Body of pancreas (tissue), 4 donors: ENCODE data around the gene KIZ. TPM values are rescaled to one million over a fixed set of nuclear protein-coding genes. Genes with fewer than 3 reads are reported as not detected.

Experiments used
- ATAC-seq: fragments of 150-250 bp; one replicate; pipeline ENCODE4 v1.9.1; 2016
- DNase-seq, 4 donors: peaks; one replicate each; pipeline ENCODE4 v3.0.0-alpha.2; 2019
- H3K27ac ChIP-seq, 4 donors: fragments of 200-600 bp; sonication (generic); 1 replicate in 3 of 4; 2 replicates in 1 of 4; pipeline versions ENCODE4 v1.5.1 to v1.6.1; 2016 to 2019; ENCODE audit warnings: mild to moderate bottlenecking in 1 of 4, mixed read lengths in 1 of 4, moderate library complexity in 1 of 4
- H3K27me3 ChIP-seq, 2 donors: fragments of 200-600 bp; sonication (generic); one replicate each; pipeline ENCODE4 v1.6.0; 2016; ENCODE audit warnings: mild to moderate bottlenecking in 1 of 2
- H3K36me3 ChIP-seq, 2 donors: fragments of 200-600 bp; sonication (generic); replicated peaks in 1 of 2; 2 replicates each; pipeline ENCODE4 v1.5.1; 2016; ENCODE audit warnings: low read depth in 2 of 2; ENCODE audit not compliant: insufficient read depth in 1 of 2
- H3K4me1 ChIP-seq: fragments of 200-600 bp; sonication (generic); one replicate; pipeline ENCODE4 v1.6.0; 2016
- H3K4me3 ChIP-seq, 2 donors: fragments of 200-600 bp; sonication (generic); 1 replicate in 1 of 2; 2 replicates in 1 of 2; pipeline ENCODE4 v1.5.1; 2016 to 2019
- H3K9me3 ChIP-seq, 3 donors: fragments of 200-600 bp; sonication (generic); 1 replicate in 2 of 3; 2 replicates in 1 of 3; pipeline ENCODE4 v1.5.1; 2016
- POLR2A ChIP-seq, 3 donors: fragments of 450-650 bp; IDR thresholded peaks; one replicate each; pipeline ENCODE4 v1.6.1; 2016; ENCODE audit warnings: antibody characterized with exemption in 3 of 3, mild to moderate bottlenecking in 2 of 3
- WGBS, 2 donors: methylation state at CpG; one replicate each; pipeline ENCODE4 v1.1.5; 2017; 5-methylcytosine and 5-hydroxymethylcytosine counted together
- intact Hi-C: fragments of 100-400 bp; cut with DNase I; formaldehyde crosslinking; loops from one replicate; pipeline ENCODE4 v1.15.1; 2023
- total RNA-seq, 2 donors: library from RNA; depleted of rRNA; stranded (reverse); fragments of >200 nt; gene quantifications; one replicate each; pipeline ENCODE4 v1.1.0, GENCODE V29; 2016
- TF ChIP-seq, protein P1 (sequence below), 7 experiments: fragments of 450-650 bp in 4 of 7; fragments of 200-600 bp in 3 of 7; sonication (generic) in 3 of 7; IDR thresholded peaks; one replicate each; pipeline ENCODE4 v1.5.1; 2016 to 2019; ENCODE audit warnings: antibody characterized with exemption in 7 of 7

Gene KIZ
- total RNA-seq, 2 donors from 2014 or later = 17.1 to 28.7 TPM

DNA sequence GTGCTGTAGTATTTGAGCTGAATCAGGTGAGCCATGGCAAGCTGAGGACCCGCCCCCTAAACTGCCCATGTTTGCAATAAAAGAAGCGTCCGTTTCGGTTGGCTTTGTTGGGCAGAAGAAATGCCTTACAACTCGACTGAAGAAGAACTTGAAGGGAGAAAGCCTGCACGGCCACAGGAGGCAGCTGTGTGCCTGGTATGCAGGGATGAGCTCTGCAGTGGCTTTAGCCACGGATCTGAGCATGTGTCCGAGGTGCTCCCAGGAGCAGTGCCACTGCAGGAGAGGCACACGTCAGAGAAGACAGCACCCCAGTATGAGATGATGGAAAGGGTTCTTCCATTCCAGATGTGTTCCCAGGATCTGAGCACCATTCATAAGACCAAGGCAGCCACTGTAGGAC is 23.5 kb downstream of the KIZ start:
- H3K27ac ChIP-seq = no peak overlapping the region
- no peaks in the 10 kb centered on the region for H3K4me1 ChIP-seq
- peaks cover 0 to 5% of the 10 kb centered on the region in 2 donors for H3K36me3 ChIP-seq
- 80 to 91% methylated on average over 9 of the region's 9 CpGs for WGBS, 2 donors
- no peaks in the 10 kb centered on the region for H3K27me3 ChIP-seq
- ATAC-seq = no peak
- TF ChIP-seq, protein P1, sequence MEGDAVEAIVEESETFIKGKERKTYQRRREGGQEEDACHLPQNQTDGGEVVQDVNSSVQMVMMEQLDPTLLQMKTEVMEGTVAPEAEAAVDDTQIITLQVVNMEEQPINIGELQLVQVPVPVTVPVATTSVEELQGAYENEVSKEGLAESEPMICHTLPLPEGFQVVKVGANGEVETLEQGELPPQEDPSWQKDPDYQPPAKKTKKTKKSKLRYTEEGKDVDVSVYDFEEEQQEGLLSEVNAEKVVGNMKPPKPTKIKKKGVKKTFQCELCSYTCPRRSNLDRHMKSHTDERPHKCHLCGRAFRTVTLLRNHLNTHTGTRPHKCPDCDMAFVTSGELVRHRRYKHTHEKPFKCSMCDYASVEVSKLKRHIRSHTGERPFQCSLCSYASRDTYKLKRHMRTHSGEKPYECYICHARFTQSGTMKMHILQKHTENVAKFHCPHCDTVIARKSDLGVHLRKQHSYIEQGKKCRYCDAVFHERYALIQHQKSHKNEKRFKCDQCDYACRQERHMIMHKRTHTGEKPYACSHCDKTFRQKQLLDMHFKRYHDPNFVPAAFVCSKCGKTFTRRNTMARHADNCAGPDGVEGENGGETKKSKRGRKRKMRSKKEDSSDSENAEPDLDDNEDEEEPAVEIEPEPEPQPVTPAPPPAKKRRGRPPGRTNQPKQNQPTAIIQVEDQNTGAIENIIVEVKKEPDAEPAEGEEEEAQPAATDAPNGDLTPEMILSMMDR (IDR thresholded peaks at IDR 0.05) = no peak
- TF ChIP-seq POLR2A (IDR thresholded peaks at IDR 0.05) = no peak
- no peak for DNase-seq
- no peaks in the 10 kb centered on the region for H3K9me3 ChIP-seq
- H3K4me3 ChIP-seq = no peak overlapping the region
- intact Hi-C loops = no loop called here

DNA sequence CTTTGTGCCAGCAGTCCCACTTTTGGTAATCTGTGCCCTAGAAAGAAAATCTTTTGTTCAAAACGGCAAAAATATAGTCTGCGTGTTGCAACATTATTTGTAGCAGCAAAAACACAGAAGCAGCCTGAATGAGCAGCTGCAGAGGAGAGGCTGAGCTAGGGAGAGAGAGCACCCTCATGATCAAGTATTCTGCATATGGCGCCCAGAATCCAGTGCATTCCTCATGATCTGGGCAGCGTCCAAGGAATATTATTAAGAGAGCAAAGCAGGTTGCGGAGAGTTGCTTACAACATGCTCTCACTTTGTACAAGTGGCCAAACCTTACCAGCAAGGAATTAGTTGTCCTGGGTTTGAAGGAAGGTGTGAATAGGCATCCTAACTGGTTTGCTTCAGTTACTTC is 25.9 kb downstream of the KIZ start:
- DNase-seq (no peak), ATAC-seq (no peak)
- no peak overlapping the region for H3K4me3 ChIP-seq
- H3K36me3 ChIP-seq = peaks cover 0 to 5% of the 10 kb centered on the region in 2 donors
- H3K27ac ChIP-seq = no peak overlapping the region
- no peak for TF ChIP-seq POLR2A (IDR thresholded peaks at IDR 0.05)
- TF ChIP-seq, protein P1 (IDR thresholded peaks at IDR 0.05) = no peak
- no peaks in the 10 kb centered on the region for H3K9me3 ChIP-seq
- intact Hi-C loops = no loop called here
- WGBS, 2 donors = 87 to 90% methylated on average over 5 of the region's 5 CpGs
- no peaks in the 10 kb centered on the region for H3K27me3 ChIP-seq
- H3K4me1 ChIP-seq = no peaks in the 10 kb centered on the region

DNA sequence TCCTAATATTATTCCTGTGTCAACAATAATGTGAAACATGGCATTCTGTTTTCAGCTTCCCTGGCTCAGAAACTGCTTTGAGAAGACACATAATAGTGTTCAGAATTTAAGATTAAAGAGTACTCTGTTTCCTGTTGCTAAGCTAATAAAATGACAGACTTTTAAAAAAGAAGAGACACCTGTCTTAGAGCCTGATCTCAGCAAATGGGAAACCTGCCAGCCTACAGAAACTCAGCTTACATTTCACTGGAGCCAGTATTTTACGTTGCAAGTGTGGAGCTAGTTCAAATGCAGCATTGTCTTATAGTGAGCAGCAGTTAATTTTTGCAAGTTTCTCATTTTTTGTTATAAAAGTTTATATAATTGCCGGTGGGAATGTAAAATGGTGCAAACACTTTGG is 28.8 kb downstream of the KIZ start:
- H3K27ac ChIP-seq = no peak overlapping the region
- no peaks in the 10 kb centered on the region for H3K9me3 ChIP-seq
- no peak for DNase-seq
- H3K4me1 ChIP-seq = no peaks in the 10 kb centered on the region
- H3K36me3 ChIP-seq = peaks cover 0 to under 1% of the 10 kb centered on the region in 2 donors
- ATAC-seq = no peak
- WGBS, 2 donors = 81 to 99% methylated on average over 2 of the region's 2 CpGs
- H3K27me3 ChIP-seq = no peaks in the 10 kb centered on the region
- TF ChIP-seq, protein P1 (IDR thresholded peaks at IDR 0.05) = no peak
- no peak for TF ChIP-seq POLR2A (IDR thresholded peaks at IDR 0.05)
- no peak overlapping the region for H3K4me3 ChIP-seq
- intact Hi-C loops = no loop called here

DNA sequence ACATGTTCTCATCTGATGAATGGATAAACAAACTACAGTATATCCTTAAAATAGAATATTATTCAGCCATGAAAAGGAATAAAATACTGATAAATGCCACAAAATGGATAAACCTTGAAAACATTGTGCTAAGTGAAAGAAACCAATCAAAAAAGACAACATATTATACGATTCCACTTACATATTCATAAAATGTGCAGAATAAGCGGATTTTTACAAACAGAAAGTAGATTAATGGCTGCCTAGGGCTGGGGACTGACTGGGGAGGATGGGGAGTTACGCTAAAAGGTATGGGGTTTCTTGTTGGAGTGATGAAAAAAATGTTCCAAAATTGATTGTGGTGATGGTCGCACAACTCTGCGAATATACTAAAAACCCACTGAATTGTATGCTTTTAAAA is 29.4 kb downstream of the KIZ start:
- ATAC-seq = no peak
- Histone ChIP-seq H3K27ac (no peak overlapping the region), H3K36me3 (peaks cover 0 to 1% of the 10 kb centered on the region in 2 donors), H3K4me3 (no peak overlapping the region), H3K9me3 (no peaks in the 10 kb centered on the region), H3K4me1 (no peaks in the 10 kb centered on the region), H3K27me3 (no peaks in the 10 kb centered on the region)
- intact Hi-C loops = no loop called here
- WGBS, 2 donors = 97 to 98% methylated on average over 5 of the region's 5 CpGs
- no peak for TF ChIP-seq POLR2A (IDR thresholded peaks at IDR 0.05)
- TF ChIP-seq, protein P1 (IDR thresholded peaks at IDR 0.05) = no peak
- no peak for DNase-seq

DNA sequence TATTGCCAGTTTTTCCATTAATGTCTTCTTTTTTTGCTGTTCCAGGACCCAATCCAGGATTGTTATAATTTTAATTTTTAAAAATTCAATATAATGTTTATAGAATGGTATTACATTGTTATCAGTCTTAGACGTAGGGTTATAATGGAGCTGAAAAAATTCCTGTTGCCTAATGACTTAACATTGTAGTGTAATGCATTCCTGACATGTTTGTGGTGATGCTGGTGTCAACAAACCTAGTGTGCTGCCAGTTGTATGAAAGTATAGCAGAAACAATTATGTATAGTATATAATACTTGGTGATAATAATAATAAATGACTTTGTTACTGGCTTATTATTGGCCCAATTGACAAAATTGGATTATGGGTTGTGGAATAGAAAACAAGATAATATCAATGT is 30.4 kb downstream of the KIZ start:
- Histone ChIP-seq H3K27me3 (no peaks in the 10 kb centered on the region), H3K9me3 (no peaks in the 10 kb centered on the region), H3K27ac (no peak overlapping the region), H3K4me1 (no peaks in the 10 kb centered on the region), H3K4me3 (no peak overlapping the region), H3K36me3 (peaks cover 0 to 1% of the 10 kb centered on the region in 2 donors)
- ATAC-seq (no peak), DNase-seq (no peak)
- 72 to 74% methylated on average over 1 of the region's 1 CpG for WGBS, 2 donors
- intact Hi-C loops = no loop called here
- no peak for TF ChIP-seq POLR2A (IDR thresholded peaks at IDR 0.05)
- TF ChIP-seq, protein P1 (IDR thresholded peaks at IDR 0.05) = no peak
